Measurements from ENCODE around the gene TMEM9. TPM values are rescaled to one million over a fixed set of nuclear protein-coding genes. Genes with fewer than 3 reads are reported as not detected.

Gene TMEM9
- total RNA-seq, 1 experiment from 2014 or later: 435 TPM

GRCh38 chr1:201171063-201172036 is 17.1 kb upstream of the TMEM9 start:
- intact Hi-C loops (cut with micrococcal nuclease): loop anchor here (2.0 kb wide), 1 partner anchor 59 kb away; no protein-coding TSS in a partner anchor
- Histone ChIP-seq H4K20me1 (ENCODE audit: low read length) (no peaks in the 10 kb centered on the region), H3K27me3 (ENCODE audit: low read length) (no peaks in the 10 kb centered on the region), H3K79me2 (ENCODE audit: low read length) (no peaks in the 10 kb centered on the region), H3K9me3 (ENCODE audit: low read length) (no peaks in the 10 kb centered on the region), H3F3A (ENCODE audit: low read length, unreplicated experiment) (no peaks in the 10 kb centered on the region), H3K4me1 (ENCODE audit: insufficient read depth, low read length) (peaks cover 19% of the 10 kb centered on the region), H3K9me2 (replicated peaks; ENCODE audit: low read length) (no peaks in the 10 kb centered on the region), H3K4me3 (ENCODE audit: low read length) (peak overlapping the region; percentile 70), H2AFZ (ENCODE audit: low read length) (peak overlapping the region; percentile 90), H3K9ac (ENCODE audit: low read length) (peak overlapping the region; percentile 49), H3K36me3 (ENCODE audit: low read depth, low read length) (no peaks in the 10 kb centered on the region), H3K27ac (ENCODE audit: low read length) (peak overlapping the region; percentile 27), H3K4me2 (ENCODE audit: low read length) (peak overlapping the region; percentile 87)
- DNase-seq (peak; percentile 79), ATAC-seq (peak; percentile 48)
- TF ChIP-seq CTCF (conservative IDR thresholded peaks at IDR 0.05; ENCODE audit: low read depth, low read length) (peak; percentile 91), EZH2 (IDR thresholded peaks at IDR 0.05; ENCODE audit: low read length, unreplicated experiment) (no peak), EZH2phosphoT487 (IDR thresholded peaks at IDR 0.05; ENCODE audit: borderline replicate concordance, low read length) (no peak)
- TSS peak; percentile 94 for BruUV-seq (replicated peaks)
- POLR2A ChIA-PET (ENCODE audit: unreplicated experiment): interaction anchor here (0.6 kb wide), 1 partner anchor 502 kb away, joined by 3 read pairs; no protein-coding TSS in a partner anchor
- CTCF ChIA-PET: interaction anchor here (0.5 to 0.8 kb wide), 5 partner anchors 11 to 798 kb away, joined by 3 to 10 read pairs (median 5); partner anchors contain the start of gene TMEM9

DNA sequence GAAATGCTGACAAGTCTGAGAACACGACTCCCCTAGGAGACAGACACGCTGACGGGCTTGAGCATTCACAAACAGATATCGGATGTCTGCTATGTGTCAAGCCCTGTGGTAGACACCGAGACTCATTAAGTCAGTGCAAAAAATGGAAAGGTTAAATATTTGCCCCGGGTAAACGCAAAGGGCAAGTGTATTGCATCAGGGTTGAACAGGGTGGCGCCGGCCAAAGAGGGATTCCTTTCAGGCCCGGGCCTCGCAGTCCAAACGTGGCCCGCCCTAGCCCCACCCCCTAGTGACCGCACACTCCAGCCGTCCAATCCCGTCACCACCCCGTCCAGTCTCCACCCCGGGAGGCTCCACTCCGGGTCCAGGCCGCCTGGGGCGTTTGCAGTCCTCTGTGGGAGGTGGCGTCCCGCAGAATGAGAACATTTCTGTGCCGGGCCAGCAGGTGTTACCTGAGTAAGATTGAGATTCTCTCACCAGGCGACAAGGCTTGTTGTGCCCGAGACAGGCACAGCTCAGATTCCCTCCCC is 16.3 kb upstream of the TMEM9 start:
- Histone ChIP-seq H3K79me2 (ENCODE audit: low read length) (no peaks in the 10 kb centered on the region), H3F3A (ENCODE audit: low read length, unreplicated experiment) (no peaks in the 10 kb centered on the region), H3K9ac (ENCODE audit: low read length) (peak overlapping the region; percentile 49), H3K9me3 (ENCODE audit: low read length) (no peaks in the 10 kb centered on the region), H3K4me2 (ENCODE audit: low read length) (peak overlapping the region; percentile 87), H3K36me3 (ENCODE audit: low read depth, low read length) (no peaks in the 10 kb centered on the region), H3K9me2 (replicated peaks; ENCODE audit: low read length) (no peaks in the 10 kb centered on the region), H3K27me3 (ENCODE audit: low read length) (peaks cover 6% of the 10 kb centered on the region; the same call in 1 of the 2 replicates), H3K27ac (ENCODE audit: low read length) (peak overlapping the region; percentile 27), H2AFZ (ENCODE audit: low read length) (peak overlapping the region; percentile 90), H3K4me3 (ENCODE audit: low read length) (peak overlapping the region; percentile 70), H3K4me1 (ENCODE audit: insufficient read depth, low read length) (peaks cover 18% of the 10 kb centered on the region), H4K20me1 (ENCODE audit: low read length) (no peaks in the 10 kb centered on the region)
- intact Hi-C loops (cut with micrococcal nuclease): loop anchor here (1.0 to 2.0 kb wide), 5 partner anchors 16 to 60 kb away; partner anchors contain the start of genes ASCL5 and TMEM9
- BruUV-seq (replicated peaks): no TSS peak
- TF ChIP-seq CTCF (conservative IDR thresholded peaks at IDR 0.05; ENCODE audit: low read depth, low read length) (no peak), EZH2phosphoT487 (IDR thresholded peaks at IDR 0.05; ENCODE audit: borderline replicate concordance, low read length) (no peak), EZH2 (IDR thresholded peaks at IDR 0.05; ENCODE audit: low read length, unreplicated experiment) (no peak)
- ATAC-seq: peak; percentile 99
- ChIA-PET POLR2A (ENCODE audit: unreplicated experiment) (interaction anchor here (0.6 kb wide), 1 partner anchor 501 kb away, joined by 3 read pairs; no protein-coding TSS in a partner anchor), CTCF (interaction anchor here (0.5 to 0.8 kb wide), 5 partner anchors 12 to 798 kb away, joined by 3 to 10 read pairs (median 5); partner anchors contain the start of gene TMEM9)
- peak; percentile 100 for DNase-seq
